Stimulated activated CD4-positive, alpha-beta T cell treated with anti-CD3 and anti-CD28 coated beads, Interleukin-1b, Interleukin-23, amount 100 ng/mL, for 4 hours (primary cell): ENCODE data around the gene RPUSD2.

Experiments used
- DNase-seq, 2 donors: peaks; one replicate each; pipeline ENCODE4 v3.0.0-alpha.2; 2020; ENCODE audit warnings: low read depth in 2 of 2

Gene RPUSD2, protein sequence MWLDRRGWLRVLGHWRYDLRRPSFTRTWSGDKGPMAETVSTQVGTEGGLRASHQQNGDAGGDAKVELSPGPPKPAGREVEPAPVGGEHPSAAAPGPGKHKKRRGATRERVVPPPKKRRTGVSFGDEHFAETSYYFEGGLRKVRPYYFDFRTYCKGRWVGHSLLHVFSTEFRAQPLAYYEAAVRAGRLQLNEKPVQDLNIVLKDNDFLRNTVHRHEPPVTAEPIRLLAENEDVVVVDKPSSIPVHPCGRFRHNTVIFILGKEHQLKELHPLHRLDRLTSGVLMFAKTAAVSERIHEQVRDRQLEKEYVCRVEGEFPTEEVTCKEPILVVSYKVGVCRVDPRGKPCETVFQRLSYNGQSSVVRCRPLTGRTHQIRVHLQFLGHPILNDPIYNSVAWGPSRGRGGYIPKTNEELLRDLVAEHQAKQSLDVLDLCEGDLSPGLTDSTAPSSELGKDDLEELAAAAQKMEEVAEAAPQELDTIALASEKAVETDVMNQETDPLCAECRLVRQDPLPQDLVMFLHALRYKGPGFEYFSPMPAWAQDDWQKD

DNA sequence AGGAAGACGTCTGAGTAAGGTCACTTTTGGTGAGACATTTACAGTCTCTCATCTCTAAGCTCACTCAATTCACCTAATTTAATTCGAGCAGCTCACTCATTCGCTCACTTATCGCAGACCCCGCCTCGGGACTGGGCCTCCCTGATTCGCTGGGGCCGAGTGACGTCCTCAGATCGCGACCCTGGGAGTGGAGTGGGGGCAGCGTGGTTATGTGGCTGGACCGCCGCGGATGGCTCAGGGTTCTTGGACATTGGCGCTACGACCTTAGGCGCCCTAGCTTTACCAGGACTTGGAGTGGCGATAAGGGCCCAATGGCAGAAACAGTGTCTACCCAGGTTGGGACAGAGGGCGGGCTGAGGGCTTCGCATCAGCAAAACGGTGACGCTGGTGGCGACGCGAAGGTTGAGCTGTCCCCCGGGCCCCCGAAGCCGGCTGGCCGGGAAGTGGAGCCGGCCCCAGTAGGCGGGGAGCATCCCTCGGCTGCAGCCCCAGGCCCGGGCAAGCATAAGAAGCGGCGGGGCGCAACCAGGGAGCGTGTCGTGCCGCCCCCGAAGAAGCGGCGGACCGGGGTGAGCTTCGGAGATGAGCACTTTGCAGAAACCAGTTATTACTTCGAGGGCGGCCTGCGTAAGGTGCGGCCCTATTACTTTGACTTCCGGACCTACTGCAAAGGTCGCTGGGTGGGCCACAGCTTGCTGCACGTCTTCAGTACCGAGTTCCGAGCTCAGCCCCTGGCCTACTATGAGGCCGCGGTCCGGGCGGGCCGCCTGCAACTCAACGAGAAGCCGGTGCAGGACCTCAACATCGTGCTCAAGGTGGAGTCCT, at the start of gene RPUSD2:
RPUSD2 (plus strand) TSS at position 171 of the 825 bp plus-strand sequence; CDS start at position 210, 39 bp downstream.
- peak; percentile 80 to 88 for DNase-seq

DNA sequence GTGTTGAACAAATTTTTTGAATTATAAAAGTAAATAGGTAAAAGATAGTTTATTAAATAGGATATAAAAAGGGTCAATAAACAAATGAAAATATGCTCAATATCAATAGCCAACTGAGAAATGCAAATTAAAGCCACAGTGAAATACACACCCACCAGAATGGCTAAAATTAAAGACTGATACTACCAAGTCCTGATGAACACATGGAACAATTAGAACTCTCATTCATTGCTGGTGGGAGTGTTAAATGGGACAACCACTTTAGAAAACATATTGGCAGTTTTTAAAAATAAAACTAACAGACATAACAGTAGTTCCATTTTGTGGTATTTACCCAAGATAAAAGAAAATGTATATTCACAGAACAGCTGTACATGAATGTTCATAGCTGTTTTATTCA, 45.5 kb upstream of the RPUSD2 start:
- DNase-seq, result no peak

DNA sequence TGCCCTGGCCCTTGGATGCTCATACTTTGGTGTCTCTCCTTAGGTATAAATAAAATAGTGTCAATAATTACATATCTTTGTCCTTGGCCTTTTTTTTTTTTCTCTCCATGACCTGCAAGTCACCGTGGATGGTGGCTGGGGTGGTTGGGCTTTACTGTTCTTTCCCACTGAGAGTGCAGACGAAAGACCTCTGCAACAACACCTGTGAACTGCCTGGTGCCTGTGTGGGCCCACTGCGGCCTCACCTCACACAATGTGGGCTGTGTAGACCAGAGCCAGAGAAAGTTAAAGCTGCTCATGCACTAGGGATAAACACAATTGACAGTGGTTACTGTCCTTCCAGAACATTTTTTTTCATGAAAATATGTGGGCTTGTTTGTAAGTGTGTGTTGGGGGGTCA, 43.2 kb upstream of the RPUSD2 start:
- DNase-seq, result no peak

DNA sequence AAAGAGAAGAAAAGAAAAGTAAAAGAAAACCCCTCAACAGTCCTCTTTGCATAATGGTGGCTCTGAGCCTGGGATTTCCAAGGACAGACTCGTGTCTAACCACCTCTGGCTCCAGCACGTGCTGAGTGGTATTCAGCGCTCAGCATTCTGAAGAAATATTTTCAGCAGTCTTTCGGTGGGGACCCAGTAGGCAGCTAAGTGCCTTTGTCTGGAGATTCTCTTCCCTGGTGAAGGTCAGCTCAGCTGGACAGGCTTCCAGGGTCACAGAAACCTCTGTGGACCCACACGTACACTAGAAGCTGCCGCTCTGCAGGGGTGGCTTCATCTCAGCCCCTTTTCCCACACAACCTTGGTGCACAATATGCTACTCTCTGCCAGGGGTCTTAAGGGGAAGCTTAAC, 40.3 kb upstream of the RPUSD2 start:
- DNase-seq, result no peak

DNA sequence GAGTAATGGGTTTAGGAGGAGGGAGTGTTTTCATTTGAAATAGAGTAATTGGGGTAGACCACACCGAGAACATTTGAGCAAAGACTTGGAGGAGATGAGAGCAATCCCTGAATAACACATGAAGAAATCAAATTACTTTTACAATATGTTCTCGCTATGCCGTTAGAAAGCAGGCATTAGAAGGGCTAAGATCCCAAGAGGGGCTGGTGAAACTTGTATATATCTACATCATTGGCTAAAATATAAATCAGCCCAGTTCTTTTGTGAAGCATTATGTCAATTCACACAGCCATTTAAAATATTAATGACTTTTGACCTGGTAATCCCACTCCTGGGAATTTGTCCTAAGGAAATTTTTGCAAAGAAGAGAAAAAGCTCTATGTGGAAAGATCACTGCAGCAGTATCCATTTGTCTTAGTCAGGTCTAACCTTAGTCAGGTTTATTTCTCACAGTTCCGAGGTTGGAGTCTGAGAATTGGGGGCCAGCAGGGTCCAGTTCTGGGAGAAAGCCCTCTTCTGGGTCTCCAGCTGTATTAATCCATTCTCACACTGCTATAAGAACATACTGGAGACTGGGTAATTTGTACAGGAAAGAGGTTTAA, 35.2 kb upstream of the RPUSD2 start:
- DNase-seq, result no peak

DNA sequence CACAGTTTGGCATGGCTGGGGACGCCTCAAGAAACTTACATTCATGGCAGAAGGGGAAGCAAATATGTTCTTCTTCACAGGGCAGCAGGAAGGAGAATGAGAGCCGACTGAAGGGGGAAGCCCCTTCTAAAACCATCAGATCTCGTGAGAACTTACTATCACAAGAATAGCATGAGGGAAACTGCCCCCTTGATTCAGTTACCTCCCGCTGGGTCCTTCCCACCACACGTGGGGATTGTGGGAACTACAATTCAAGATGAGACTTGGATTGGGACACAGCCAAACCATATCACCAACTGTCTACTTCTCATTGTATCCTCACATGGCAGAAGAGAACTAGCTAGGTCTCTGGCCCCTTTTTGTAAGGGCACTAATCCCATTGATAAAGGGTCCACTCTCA, 34.7 kb upstream of the RPUSD2 start:
- no peak for DNase-seq

DNA sequence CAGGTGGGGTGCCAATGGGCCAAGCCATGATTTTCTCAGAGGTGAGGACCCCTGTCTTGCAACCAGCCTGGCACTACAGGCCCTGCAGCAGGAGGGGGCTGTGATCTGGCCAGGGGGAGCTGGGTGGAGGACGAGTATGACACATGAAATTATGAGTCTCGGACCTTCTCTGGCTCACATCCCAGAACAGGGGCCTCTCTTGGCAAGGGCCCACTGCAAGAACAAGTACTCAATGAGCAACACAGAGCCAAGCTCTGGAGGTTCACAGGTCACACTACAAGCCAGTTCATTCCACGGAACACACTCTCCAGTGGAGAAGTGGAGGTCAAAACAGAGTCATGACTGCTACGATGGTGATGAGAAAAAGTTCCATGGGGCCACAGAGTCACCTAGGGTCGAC, 32.6 kb upstream of the RPUSD2 start:
- DNase-seq, result no peak

DNA sequence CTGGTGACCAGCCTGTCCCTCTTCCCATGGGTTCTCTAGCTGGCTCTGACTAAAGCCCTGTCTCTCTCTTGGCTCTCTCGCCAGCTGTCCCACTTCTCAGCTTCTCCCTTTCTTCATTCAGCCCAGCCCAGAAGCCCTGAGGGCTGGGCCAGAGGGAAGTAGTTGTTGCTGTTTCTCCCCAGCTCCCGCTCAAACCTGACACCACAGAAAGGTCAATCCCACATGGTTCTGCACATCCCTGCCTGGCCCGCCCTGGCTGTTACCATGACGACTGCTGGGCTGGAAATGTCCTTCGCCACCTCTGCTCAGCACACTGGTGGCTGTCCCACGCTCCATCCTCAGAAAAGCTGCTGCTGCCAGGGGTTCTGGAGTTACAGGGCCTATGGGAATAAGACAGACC, 30.1 kb upstream of the RPUSD2 start:
- DNase-seq, result no peak

DNA sequence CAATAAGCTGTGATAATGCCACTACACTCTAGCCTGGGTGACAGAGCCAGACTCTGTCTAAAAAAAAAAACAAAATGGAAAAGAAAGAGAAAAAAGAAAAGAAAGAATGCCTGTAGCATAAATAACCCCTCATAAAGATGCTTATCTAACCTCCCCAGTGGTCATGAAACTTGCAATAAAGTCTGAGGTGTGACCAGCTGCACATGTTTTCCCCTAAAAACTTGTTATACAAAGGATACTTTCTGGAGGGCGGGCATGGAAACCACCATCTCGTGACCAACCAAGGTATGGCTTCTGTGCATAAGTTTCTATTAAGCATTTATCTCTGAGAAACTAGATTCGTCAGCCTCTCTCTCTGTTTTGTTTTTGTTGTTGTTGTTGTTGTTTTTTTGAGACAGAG, 26.0 kb upstream of the RPUSD2 start:
- DNase-seq, result no peak

DNA sequence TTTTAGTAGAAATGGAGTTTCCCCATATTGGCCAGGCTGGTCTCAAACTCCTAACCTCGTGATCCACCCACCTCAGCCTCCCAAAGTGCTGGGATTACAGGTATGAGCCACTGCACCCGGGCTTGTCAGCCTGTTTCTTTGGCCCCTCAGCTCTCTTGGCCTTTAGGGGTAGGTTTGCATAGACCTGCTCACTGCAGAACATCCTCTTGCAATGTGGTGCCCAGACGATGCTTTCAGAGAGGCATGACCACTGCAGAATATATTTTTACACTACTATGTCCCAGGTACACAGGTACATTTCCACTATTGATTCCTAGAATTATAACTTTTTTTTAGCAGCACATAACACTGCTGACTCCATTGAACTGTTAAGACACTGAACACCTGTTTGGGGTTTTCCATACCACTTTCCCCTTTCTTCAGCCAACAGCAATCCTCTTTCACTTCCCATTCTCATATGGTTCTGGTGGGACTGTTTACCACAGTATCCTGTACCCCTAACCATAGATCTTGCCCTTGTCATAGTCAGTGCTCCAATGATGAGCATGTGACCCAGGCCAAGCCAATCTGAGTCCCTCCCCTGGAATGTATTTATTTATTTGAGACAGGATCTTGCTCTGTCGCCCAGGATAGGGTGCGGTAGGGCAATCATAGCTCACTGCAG, 25.3 kb upstream of the RPUSD2 start:
- DNase-seq, result no peak

DNA sequence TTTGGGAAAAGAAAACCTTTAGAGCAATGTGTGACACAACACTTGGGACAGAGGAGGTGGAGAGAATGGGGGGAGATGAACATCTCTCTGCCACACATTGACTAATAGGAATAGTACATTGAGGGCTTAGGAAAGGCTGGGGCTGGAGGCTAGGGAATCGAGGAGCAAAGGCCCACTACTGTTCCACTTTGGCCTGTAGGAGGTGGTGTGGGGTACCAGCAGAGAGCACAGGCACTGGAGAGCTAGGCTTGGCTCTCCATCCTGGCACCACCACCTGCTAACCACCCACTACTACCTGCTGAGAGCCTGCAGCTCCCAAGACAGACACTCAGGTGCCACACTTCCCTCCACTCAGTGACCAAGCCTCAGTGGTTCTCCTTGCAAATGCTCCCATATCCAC, 23.6 kb upstream of the RPUSD2 start:
- DNase-seq, result no peak

DNA sequence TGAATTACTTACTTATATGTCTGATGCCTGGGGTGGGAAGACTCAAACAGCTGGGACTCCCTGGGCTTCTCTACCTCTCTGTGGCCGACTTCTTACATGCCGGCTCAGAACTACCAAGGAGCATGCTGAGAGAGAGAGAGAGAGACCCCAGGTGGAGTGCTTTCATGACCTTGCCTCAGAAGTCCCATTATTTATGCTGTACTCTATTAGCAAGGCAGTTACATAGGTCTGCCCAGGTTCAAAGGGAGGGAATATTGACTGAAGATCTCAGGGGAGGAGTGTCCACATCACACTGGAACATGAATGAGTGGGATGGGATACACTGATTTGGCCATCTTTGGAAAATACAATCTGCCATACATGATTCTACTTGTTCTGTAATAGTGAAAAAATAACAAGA, 20.5 kb upstream of the RPUSD2 start:
- DNase-seq, result no peak

DNA sequence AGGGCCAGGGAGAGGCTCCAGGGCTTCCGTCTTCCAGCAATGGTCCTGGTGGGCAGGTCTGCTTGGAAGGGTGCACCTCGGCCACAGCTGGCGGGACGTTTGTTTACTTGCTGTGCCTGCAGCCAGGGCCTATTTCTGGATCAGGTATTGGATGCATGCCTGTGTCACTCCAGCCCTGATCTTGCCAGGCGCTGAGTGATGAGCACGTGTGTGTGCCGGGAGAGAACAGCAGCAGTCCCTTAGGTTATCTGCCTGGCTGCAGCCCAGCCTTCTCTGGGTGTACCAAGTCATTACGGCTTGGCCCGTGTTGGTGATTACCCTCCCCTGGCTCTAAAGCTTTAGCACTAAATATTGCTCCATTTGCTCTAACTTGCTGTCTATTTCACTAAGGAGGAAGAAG, 19.2 kb upstream of the RPUSD2 start:
- no peak for DNase-seq

DNA sequence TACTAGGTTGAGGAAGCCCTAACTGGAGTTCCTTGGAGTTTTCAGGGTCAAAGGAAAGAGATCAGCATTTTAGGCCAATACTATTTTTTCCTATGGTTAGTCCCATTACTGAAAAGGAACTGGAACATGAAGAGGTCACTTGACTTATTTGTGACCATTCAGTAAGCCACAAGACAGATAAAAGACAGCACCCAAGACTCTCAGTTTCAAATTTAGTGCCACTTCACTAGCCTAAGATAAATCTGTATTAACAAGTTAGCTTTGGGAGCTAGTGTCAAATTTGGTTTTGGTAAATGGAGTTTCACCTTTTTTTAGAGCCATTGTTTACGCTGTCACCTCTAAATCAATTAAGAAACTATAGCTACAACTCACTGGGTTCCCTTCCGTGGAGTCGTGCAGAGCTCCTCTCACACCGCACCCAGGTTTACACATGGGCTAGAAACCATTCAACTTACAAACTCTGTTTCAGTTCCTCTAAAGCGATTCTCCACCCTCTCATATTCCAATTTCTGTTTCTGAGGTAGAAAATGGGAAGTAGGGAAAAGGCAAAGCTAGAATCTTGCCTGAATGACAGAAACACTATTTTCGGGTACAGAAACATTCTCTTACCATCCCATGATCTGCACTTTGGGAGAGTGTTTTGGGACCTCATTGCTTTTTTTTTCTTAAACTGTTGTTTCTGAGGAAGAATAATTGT, 18.6 kb upstream of the RPUSD2 start:
- DNase-seq, result no peak

DNA sequence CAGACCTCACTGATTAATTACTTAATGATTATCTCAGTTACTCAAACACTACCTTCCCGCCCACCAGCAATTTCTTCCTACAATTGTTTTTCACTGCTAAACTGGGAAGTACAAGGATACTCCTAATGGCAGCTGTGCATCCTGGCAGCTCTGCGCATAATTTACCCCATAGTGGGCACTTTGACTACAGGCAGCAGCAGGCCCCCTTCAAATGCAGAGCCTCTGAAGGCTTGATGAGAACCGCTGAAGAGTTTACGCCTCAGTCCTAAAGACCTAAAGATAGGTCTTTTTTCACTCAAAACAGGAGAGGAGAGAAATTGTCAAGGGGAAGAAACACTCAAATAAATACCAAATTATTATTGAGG, 15.0 kb upstream of the RPUSD2 start:
- no peak for DNase-seq

DNA sequence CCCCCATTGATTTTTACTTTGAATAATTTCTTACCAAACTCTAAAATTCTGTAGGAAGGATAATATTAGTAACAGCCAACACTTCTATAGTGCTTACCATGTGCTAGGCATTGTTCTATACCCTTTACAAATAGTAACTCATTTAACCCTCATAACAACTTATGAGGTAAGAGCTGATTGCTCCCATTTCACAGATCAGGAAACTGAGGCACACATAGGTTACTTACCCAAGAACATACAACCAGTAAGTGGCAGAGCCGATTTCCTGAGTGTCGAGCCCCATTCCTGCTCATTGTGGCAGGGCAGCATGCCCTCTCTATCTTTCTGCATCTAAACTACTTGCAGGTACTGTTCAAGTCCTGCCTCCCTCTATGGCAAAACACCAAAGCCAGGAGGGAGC, 13.2 kb upstream of the RPUSD2 start:
- no peak for DNase-seq

DNA sequence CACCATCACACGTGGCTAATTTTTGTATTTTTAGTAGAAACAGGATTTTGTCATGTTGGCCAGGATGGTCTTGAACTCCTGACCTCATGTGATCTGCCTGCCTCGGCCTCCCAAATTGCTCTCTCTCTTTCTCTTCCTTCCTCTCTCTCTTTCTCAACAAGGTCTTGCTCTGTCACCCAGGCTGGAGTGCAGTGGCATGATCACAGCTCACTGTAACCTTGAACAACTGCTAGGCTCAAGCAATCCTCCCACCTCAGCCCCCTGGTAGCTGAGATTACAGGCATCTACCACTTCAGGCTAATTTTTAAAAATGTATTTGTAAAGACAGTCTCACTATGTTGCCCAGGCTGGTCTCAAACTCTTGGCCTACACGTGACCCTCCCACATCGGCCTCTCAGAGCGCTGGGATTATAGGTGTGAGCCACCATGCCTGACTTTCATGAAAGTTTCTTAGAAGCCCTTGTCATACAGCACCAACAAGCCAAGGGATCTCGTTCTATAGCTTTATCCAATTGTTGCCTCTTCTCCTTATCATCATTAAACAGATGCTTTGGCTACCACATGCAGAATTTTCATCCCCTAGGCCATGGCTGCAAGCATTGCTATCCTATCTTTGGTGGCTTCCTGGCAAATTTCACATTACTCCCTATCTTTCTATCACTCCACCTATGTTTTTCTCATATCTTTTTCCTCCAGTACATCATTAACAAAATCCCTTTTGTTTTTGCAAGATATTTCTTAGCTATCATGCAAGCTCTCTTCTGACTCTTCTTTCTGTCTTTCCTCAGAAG, 10.0 kb upstream of the RPUSD2 start:
- no peak for DNase-seq

DNA sequence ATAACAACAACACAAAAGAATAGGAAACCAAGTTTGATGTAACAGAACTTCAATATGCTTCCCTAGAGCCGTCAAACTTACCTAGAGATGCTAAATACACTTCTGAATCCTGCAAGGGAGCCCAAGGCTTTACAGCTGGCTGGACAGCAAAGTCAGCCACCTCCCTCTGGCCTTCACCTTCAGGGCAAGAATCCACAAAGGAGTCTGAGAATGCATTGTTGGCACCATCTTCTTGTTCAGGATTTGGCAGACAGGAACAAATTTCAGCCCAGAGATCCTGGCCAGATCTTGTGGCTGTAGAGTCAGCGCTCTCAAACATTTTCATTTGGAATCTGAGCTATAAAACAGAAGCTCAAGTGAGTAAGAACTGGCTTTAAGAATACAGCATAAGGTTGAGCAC, 6.4 kb upstream of the RPUSD2 start:
- DNase-seq, result no peak

DNA sequence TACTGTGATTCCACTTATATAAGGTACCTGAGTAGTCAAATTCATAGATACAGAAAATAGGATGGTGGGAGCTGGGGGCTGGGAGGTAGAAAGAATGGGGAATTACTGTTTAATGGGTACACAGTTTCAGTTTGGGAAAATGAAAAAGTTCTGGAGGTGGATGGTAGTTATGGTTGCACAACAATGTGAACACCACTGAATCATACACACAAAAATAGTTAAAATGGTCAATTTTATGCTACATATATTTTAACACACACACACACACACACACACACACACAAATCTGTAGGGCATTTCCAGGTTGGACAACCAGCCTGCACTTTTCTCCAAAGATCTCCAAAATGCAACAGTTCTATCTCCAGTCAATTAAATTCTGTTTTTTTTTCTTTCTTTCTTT, 5.7 kb upstream of the RPUSD2 start:
- no peak for DNase-seq

DNA sequence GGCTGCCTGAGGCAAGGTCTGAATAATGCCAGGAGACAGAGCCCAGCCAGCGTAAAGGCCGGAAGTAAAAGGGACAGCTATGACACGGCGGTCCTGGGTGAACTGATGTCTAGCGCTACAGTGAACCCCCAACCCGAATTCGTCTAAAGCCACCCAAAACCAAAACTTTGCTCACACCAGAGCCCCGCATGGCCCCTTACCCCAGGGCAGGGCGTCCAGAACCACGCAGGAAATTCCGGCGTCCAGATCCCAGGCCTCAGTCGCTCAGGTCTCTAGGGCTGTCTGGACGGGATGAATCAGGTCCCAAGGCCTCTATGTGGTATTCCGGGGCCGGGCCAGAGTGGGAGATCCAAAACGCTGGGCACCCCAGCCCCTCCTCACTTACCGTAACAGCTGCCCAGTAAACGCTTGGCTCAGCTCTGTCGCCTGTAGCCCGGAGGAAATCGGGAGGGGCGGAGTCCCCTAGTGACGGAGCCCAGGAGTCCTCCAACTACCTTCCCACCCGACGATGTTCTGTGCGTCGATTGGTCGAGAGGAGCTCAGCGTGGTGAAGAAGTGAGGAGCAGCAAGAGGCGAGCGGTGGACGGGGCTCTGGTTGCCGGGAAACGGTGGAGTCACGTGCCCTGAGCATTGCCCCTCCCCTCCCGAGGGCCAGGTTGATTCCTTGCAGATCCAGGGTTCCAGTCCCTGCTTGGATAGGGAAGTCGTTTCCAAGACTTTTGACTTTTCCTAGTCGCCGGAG, 4.3 kb upstream of the RPUSD2 start, which contains the start of gene CCDC32:
CCDC32 (minus strand) TSS at position 452 of the 742 bp plus-strand sequence. CDS start 2,027 bp downstream, outside the sequence.
- peak; percentile 86 to 89 for DNase-seq
